ENCODE measurements around the gene UPB1.

DNA sequence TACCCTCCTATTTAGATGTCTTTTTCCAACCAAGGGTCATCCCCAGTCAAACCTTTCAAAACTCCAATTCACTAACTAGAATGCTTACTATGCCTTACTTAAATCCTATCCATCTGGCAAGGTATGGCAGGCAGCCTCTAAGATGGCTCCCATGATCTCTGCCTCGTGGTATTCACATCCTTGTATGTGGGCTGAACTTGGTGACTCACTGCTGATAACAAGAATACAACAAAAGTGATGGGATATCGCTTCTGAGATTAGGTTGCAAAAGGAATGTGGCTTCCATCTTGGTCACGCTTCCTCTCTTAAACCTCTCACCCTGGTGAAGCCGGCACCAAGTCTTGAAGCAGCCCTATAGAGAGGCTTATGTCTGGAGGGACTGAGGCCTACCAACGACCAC lies 29.6 kb upstream of the UPB1 start:
- no peak for TF ChIP-seq ZFX (IDR thresholded peaks at IDR 0.05)
- TF ChIP-seq, protein P1, sequence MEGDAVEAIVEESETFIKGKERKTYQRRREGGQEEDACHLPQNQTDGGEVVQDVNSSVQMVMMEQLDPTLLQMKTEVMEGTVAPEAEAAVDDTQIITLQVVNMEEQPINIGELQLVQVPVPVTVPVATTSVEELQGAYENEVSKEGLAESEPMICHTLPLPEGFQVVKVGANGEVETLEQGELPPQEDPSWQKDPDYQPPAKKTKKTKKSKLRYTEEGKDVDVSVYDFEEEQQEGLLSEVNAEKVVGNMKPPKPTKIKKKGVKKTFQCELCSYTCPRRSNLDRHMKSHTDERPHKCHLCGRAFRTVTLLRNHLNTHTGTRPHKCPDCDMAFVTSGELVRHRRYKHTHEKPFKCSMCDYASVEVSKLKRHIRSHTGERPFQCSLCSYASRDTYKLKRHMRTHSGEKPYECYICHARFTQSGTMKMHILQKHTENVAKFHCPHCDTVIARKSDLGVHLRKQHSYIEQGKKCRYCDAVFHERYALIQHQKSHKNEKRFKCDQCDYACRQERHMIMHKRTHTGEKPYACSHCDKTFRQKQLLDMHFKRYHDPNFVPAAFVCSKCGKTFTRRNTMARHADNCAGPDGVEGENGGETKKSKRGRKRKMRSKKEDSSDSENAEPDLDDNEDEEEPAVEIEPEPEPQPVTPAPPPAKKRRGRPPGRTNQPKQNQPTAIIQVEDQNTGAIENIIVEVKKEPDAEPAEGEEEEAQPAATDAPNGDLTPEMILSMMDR (conservative IDR thresholded peaks at IDR 0.05) = no peak
